IMR-90 (cell line): ENCODE measurements around the gene OR56A4. TPM values are rescaled to one million over a fixed set of nuclear protein-coding genes. Genes with fewer than 3 reads are reported as not detected.
A peak's percentile ranks its signal among the peaks of the same experiment; 100 is the strongest.

Experiments used
- ATAC-seq: fragments of 200-7000 bp; cut with Tn5 transposase; 2 replicates; pipeline ENCODE4 v1.9.1; 2020; ENCODE audit warnings: low read depth, mild to moderate bottlenecking, moderate library complexity
- BruUV-seq: library from RNA; stranded (reverse); fragments of 400-500 nt; replicated peaks from 2 replicates; lab custom pipeline; 2021; lab: Mats Ljungman, UMichigan
- CTCF ChIA-PET: fragments of 300-600 bp; formaldehyde crosslinking; extraction: SDS; loops from one replicate; lab custom pipeline; 2021; ENCODE audit warnings: antibody characterized with exemption; lab: Yijun Ruan, JAX
- POLR2A ChIA-PET: fragments of 300-600 bp; sonication (Branson Sonifier 250); formaldehyde crosslinking; loops from one replicate; lab custom pipeline; 2022; ENCODE audit warnings: antibody characterized with exemption; ENCODE audit not compliant: unreplicated experiment; lab: Charles Lee
- DNase-seq: peaks from one replicate; pipeline ENCODE4 v3.0.0; 2013
- H2AFZ ChIP-seq: replicated peaks from 2 replicates; pipeline ENCODE3; 2013; ENCODE audit warnings: low read length, mild to moderate bottlenecking; ENCODE audit not compliant: poor library complexity
- H2AK5ac ChIP-seq: 2 replicates; pipeline ENCODE4 v1.6.1; 2013; ENCODE audit warnings: low read depth, low read length, inconsistent platforms
- H2AK9ac ChIP-seq: replicated peaks from 2 replicates; pipeline ENCODE3; 2013; ENCODE audit warnings: mild to moderate bottlenecking, low read depth, low read length, moderate library complexity; ENCODE audit not compliant: poor library complexity
- H2BK120ac ChIP-seq: 2 replicates; pipeline ENCODE4 v1.6.1; 2013; ENCODE audit warnings: low read depth, low read length, inconsistent platforms
- H2BK15ac ChIP-seq: 3 replicates; pipeline ENCODE4 v1.6.1; 2013; ENCODE audit warnings: low read depth, low read length, inconsistent platforms
- H2BK20ac ChIP-seq: 2 replicates; pipeline ENCODE4 v1.6.1; 2013; ENCODE audit warnings: low read depth, mild to moderate bottlenecking, inconsistent platforms, low read length, moderate library complexity
- H2BK5ac ChIP-seq: 2 replicates; pipeline ENCODE4 v1.6.1; 2013; ENCODE audit warnings: mild to moderate bottlenecking, low read depth, low read length, inconsistent platforms; ENCODE audit not compliant: poor library complexity, severe bottlenecking
- H3K14ac ChIP-seq: replicated peaks from 2 replicates; pipeline ENCODE4 v1.6.1; 2013; ENCODE audit warnings: low read depth, low read length, inconsistent platforms
- H3K18ac ChIP-seq: 2 replicates; pipeline ENCODE4 v1.6.1; 2013; ENCODE audit warnings: low read depth, low read length, control low read depth
- H3K23ac ChIP-seq: 2 replicates; pipeline ENCODE4 v1.6.1; 2013; ENCODE audit warnings: low read depth, low read length, inconsistent platforms
- H3K27ac ChIP-seq: 2 replicates; pipeline ENCODE4 v1.5.1; 2013; ENCODE audit warnings: mild to moderate bottlenecking, control low read depth, low read length; ENCODE audit not compliant: insufficient read depth
- H3K27me3 ChIP-seq: 2 replicates; pipeline ENCODE4 v1.6.1; 2013; ENCODE audit warnings: low read length; ENCODE audit not compliant: control insufficient read depth, insufficient read depth
- H3K36me3 ChIP-seq: 2 replicates; pipeline ENCODE4 v1.6.1; 2013; ENCODE audit warnings: low read length, mixed read lengths; ENCODE audit not compliant: control insufficient read depth, insufficient read depth
- H3K4ac ChIP-seq: 2 replicates; pipeline ENCODE4 v1.6.1; 2013; ENCODE audit warnings: low read depth, low read length, inconsistent platforms
- H3K4me1 ChIP-seq: 2 replicates; pipeline ENCODE4 v1.6.1; 2013; ENCODE audit warnings: low read length, mixed read lengths; ENCODE audit not compliant: control insufficient read depth, insufficient read depth
- H3K4me2 ChIP-seq: 2 replicates; pipeline ENCODE4 v1.6.1; 2013; ENCODE audit warnings: low read depth, mild to moderate bottlenecking, control low read depth, low read length, moderate library complexity
- H3K4me3 ChIP-seq: 2 replicates; pipeline ENCODE4 v1.5.1; 2013; ENCODE audit warnings: low read depth, mild to moderate bottlenecking, control low read depth, low read length, moderate library complexity; ENCODE audit not compliant: insufficient read depth
- H3K56ac ChIP-seq: 2 replicates; pipeline ENCODE4 v1.6.1; 2013; ENCODE audit warnings: low read length, inconsistent platforms; ENCODE audit not compliant: insufficient read depth; ENCODE audit errors: extremely low read depth
- H3K79me1 ChIP-seq, 2 experiments: 2 replicates each; pipeline ENCODE4 v1.6.1; 2013; ENCODE audit warnings: low read length in 2 of 2, inconsistent platforms in 1 of 2, low read depth in 1 of 2
- H3K9ac ChIP-seq: 2 replicates; pipeline ENCODE4 v1.6.1; 2013; ENCODE audit warnings: low read depth, low read length, control low read depth
- H3K9me1 ChIP-seq: 2 replicates; pipeline ENCODE4 v1.6.1; 2013; ENCODE audit warnings: low read length, inconsistent platforms; ENCODE audit not compliant: insufficient read depth
- H3K9me3 ChIP-seq: 2 replicates; pipeline ENCODE4 v1.6.1; 2013; ENCODE audit warnings: low read length; ENCODE audit not compliant: control insufficient read depth, insufficient read depth
- H4K20me1 ChIP-seq: 2 replicates; pipeline ENCODE4 v1.6.1; 2013; ENCODE audit warnings: low read length, inconsistent platforms; ENCODE audit not compliant: insufficient read depth
- H4K5ac ChIP-seq: 2 replicates; pipeline ENCODE4 v1.6.1; 2013; ENCODE audit warnings: mild to moderate bottlenecking, low read depth, low read length, control low read depth
- H4K8ac ChIP-seq, 2 experiments: 2 replicates each; pipeline ENCODE4 v1.6.1; 2013; ENCODE audit warnings: low read depth in 2 of 2, low read length in 2 of 2, control low read depth in 1 of 2, inconsistent platforms in 1 of 2
- H4K91ac ChIP-seq: 2 replicates; pipeline ENCODE4 v1.6.1; 2013; ENCODE audit warnings: low read depth, low read length, inconsistent platforms; ENCODE audit not compliant: insufficient read depth
- CEBPB ChIP-seq: IDR thresholded peaks from 2 replicates; pipeline ENCODE4 v1.6.1; 2012; ENCODE audit warnings: low read depth, low read length, improper control_type of control experiment
- USF2 ChIP-seq: fragments of 150-350 bp; IDR thresholded peaks from 2 replicates; pipeline ENCODE4 v1.6.1; 2017; ENCODE audit warnings: mild to moderate bottlenecking, antibody characterized with exemption, low read length, low read depth
- dilution Hi-C: fragments of 300-500 bp; cut with HindIII; formaldehyde crosslinking; loops from one replicate; pipeline ENCODE4 v1.14.3; 2018; ENCODE audit warnings: low sequenced_read_pairs; ENCODE audit not compliant: unreplicated experiment
- in situ Hi-C: fragments of 300-500 bp; cut with MboI; formaldehyde crosslinking; loops from 3 replicates; pipeline ENCODE4 v1.14.3; 2019; ENCODE audit warnings: low sequenced_read_pairs, inconsistent platforms, mixed read lengths
- intact Hi-C: fragments of 100-400 bp; cut with micrococcal nuclease; formaldehyde crosslinking; loops from 2 replicates; pipeline ENCODE4 v1.10.0; 2022
- polyA plus RNA-seq, 3 experiments: library from polyadenylated mRNA; depleted of rRNA; stranded (reverse); fragments of >200 nt; gene quantifications; 2 replicates each; pipeline ENCODE4 v1.2.3, GENCODE V29; 2012; ENCODE audit warnings: low replicate concordance in 1 of 3
- total RNA-seq: library from RNA; depleted of rRNA; stranded (reverse); fragments of >200 nt; gene quantifications from 2 replicates; pipeline ENCODE4 v1.2.3, GENCODE V29; 2012

Gene OR56A4
- total and polyA plus RNA-seq, 2 of the 4 experiments (the other 2 are of a cell fraction): not detected

- no peak overlapping the region for H3K4me3 ChIP-seq
- H3K9ac ChIP-seq: no peak overlapping the region
- H3K56ac ChIP-seq: no peak overlapping the region
- ATAC-seq (no peak), DNase-seq (no peak)
- H2BK20ac ChIP-seq: no peak overlapping the region
- H2AK9ac ChIP-seq: no peak overlapping the region
- no peak overlapping the region for H2BK5ac ChIP-seq
- H2BK120ac ChIP-seq: no peak overlapping the region
- no peak overlapping the region for H2AK5ac ChIP-seq
- POLR2A ChIA-PET: no interaction called here
- no peak overlapping the region for H4K91ac ChIP-seq
- H4K5ac ChIP-seq: no peak overlapping the region
- no peak overlapping the region for H4K8ac ChIP-seq
- H3K79me1 ChIP-seq: no peaks in the 10 kb centered on the region
- TF ChIP-seq USF2 (no peak), CEBPB (0 out of 2 replicates have a peak, but pooled peaks have one; percentile 22)
- no peaks in the 10 kb centered on the region for H4K20me1 ChIP-seq
- in situ Hi-C loops (no loop called here), intact Hi-C loops (no loop called here), dilution Hi-C loops (no loop called here)
- H3K27ac ChIP-seq: no peak overlapping the region
- H2AFZ ChIP-seq: no peak overlapping the region
- BruUV-seq: no TSS peak
- no peaks in the 10 kb centered on the region for H3K27me3 ChIP-seq
- no peak overlapping the region for H3K4me2 ChIP-seq
- H3K4me1 ChIP-seq: no peaks in the 10 kb centered on the region
- no peaks in the 10 kb centered on the region for H3K36me3 ChIP-seq
- H2BK15ac ChIP-seq: no peak overlapping the region
- no peak overlapping the region for H3K18ac ChIP-seq
- CTCF ChIA-PET: no interaction called here
- no peak overlapping the region for H3K14ac ChIP-seq
- H3K23ac ChIP-seq: no peak overlapping the region
- H3K9me1 ChIP-seq: no peaks in the 10 kb centered on the region
- no peak overlapping the region for H3K4ac ChIP-seq
- no peaks in the 10 kb centered on the region for H3K9me3 ChIP-seq
These were observed 48.8 kb upstream of the OR56A4 start for GRCh38 chr11:6055569-6055968.
